Measurements from ENCODE around the gene NUP50.

The NUP50 gene

DNA sequence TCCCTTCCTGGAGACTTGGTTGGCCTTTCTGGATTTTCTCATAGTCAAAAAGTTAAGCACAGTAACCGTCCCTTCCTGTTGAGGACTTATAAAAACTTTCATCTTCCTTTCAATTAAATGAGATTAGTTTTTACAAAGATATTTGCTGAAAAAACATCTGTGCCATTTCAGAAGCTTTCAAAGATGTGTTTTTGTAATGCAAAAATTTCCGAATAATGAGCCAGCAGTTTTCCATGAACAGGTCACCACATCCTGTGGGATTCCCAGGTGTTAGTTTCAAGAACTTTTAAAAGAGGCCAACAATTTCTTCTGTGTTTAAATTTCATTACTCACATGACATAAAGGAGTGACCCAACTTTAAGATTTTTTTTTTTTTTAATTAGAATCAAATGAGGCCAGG, 18.0 kb downstream of the NUP50 start:
- no peak for ATAC-seq (ENCODE audit: low read depth)

DNA sequence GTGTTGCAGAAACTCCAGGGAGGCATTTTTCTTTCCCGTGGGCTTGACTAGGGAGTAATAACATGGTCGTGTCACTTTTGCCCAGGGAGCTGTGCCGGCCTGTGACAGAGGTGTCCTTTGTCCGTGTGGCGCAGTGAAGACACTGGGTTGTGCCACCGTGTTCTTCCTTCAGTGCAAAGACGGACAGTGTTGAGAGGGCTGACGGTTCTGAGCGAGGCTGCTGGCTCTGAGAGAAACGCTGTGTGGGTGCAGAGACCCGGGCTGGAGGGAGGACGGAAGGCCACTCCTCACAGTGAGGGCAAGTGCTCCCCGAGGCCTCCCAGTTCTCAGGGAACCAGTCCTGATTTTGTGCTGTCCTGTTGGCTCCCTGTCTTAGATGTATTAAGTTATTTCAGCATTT, 20.2 kb downstream of the NUP50 start:
- TF ChIP-seq, protein P1, sequence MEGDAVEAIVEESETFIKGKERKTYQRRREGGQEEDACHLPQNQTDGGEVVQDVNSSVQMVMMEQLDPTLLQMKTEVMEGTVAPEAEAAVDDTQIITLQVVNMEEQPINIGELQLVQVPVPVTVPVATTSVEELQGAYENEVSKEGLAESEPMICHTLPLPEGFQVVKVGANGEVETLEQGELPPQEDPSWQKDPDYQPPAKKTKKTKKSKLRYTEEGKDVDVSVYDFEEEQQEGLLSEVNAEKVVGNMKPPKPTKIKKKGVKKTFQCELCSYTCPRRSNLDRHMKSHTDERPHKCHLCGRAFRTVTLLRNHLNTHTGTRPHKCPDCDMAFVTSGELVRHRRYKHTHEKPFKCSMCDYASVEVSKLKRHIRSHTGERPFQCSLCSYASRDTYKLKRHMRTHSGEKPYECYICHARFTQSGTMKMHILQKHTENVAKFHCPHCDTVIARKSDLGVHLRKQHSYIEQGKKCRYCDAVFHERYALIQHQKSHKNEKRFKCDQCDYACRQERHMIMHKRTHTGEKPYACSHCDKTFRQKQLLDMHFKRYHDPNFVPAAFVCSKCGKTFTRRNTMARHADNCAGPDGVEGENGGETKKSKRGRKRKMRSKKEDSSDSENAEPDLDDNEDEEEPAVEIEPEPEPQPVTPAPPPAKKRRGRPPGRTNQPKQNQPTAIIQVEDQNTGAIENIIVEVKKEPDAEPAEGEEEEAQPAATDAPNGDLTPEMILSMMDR (IDR thresholded peaks at IDR 0.05; ENCODE audit: poor library complexity, severe bottlenecking), result no peak
- Histone ChIP-seq H3K36me3 (ENCODE audit: low read depth) (peaks cover 58% of the 10 kb centered on the region), H3K27ac (ENCODE audit: poor library complexity, severe bottlenecking) (no peak overlapping the region), H3K4me3 (ENCODE audit: severe bottlenecking) (no peak overlapping the region), H3K4me1 (ENCODE audit: insufficient read depth, poor library complexity, severe bottlenecking) (no peaks in the 10 kb centered on the region), H3K27me3 (ENCODE audit: insufficient read depth, poor library complexity, severe bottlenecking) (no peaks in the 10 kb centered on the region), H3K9me3 (ENCODE audit: severe bottlenecking) (no peaks in the 10 kb centered on the region)
- DNase-seq (ENCODE audit: low spot score), result no peak
- ATAC-seq (ENCODE audit: low read depth), result no peak

More for the DNA sequence above, 18.0 kb downstream of the NUP50 start:
- peaks cover 80% of the 10 kb centered on the region for H3K36me3 ChIP-seq (ENCODE audit: low read depth)
- no peaks in the 10 kb centered on the region for H3K4me1 ChIP-seq (ENCODE audit: insufficient read depth, poor library complexity, severe bottlenecking)
- no peaks in the 10 kb centered on the region for H3K9me3 ChIP-seq (ENCODE audit: severe bottlenecking)
- no peaks in the 10 kb centered on the region for H3K27me3 ChIP-seq (ENCODE audit: insufficient read depth, poor library complexity, severe bottlenecking)
- no peak overlapping the region for H3K27ac ChIP-seq (ENCODE audit: poor library complexity, severe bottlenecking)
- no peak overlapping the region for H3K4me3 ChIP-seq (ENCODE audit: severe bottlenecking)
- TF ChIP-seq, protein P1 (IDR thresholded peaks at IDR 0.05; ENCODE audit: poor library complexity, severe bottlenecking), result no peak
- no peak for DNase-seq (ENCODE audit: low spot score)

DNA sequence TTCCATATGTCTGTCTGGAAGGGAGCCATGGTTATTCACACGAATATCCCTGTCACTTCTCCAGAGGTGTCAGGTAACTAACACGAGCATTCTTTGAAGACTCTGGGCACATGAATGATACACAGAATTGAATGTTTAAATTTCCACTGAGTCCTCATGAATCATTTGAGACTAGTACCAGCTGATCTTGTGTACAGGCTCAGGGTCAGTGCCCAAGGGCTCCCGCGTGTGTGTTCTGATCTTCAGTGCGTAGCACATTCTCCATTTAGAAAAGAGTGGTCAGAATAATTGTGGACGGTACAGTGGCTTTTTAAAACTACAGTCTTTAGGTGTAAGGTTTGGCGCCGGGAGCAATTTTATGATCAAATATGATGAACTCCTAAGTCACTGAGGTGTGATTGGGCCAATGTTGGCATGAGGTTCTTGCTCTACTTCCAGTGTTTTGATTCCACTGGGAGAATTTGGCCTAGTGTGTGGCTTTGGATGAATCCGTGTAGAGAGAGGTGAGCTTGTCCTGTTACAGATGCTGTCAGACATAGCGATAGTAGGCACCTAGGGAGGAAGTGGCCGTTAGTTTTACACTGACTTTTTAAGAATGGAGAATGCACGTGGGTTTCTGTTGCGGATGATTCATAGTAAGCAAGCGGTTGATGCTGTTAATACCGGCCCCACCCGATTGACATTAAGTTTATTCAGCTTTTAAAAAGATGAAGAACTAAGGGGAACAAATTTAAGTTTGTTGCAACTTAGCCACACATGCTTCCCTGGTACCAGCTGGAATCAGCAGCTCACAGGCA, 22.2 kb downstream of the NUP50 start:
- H3K9me3 ChIP-seq (ENCODE audit: severe bottlenecking), result no peaks in the 10 kb centered on the region
- H3K4me1 ChIP-seq (ENCODE audit: insufficient read depth, poor library complexity, severe bottlenecking), result no peaks in the 10 kb centered on the region
- TF ChIP-seq, protein P1 (IDR thresholded peaks at IDR 0.05; ENCODE audit: poor library complexity, severe bottlenecking), result no peak
- peaks cover 39% of the 10 kb centered on the region for H3K36me3 ChIP-seq (ENCODE audit: low read depth)
- H3K27ac ChIP-seq (ENCODE audit: poor library complexity, severe bottlenecking), result no peak overlapping the region
- H3K27me3 ChIP-seq (ENCODE audit: insufficient read depth, poor library complexity, severe bottlenecking), result no peaks in the 10 kb centered on the region
- ATAC-seq (ENCODE audit: low read depth), result no peak
- no peak overlapping the region for H3K4me3 ChIP-seq (ENCODE audit: severe bottlenecking)
- DNase-seq (ENCODE audit: low spot score), result no peak

DNA sequence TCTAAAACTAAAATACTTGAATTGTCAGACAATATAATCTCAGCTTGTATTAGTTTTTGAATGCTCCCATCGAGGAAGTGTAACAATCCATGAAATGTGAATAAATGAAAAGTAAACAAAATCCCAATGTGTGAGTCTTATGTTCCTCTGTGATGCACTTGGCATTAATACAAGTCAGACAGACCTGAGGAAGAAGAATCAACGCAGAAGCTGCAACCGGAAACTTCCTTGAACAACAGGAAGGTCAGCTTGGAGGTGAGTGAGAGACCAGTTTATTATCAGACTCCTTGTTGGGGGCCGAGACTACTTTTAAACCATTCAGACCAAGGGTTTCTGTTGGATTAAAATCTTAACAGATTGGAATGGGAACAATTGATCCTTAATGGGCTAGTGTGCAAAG, 24.2 kb downstream of the NUP50 start:
- no peaks in the 10 kb centered on the region for H3K9me3 ChIP-seq (ENCODE audit: severe bottlenecking)
- H3K27ac ChIP-seq (ENCODE audit: poor library complexity, severe bottlenecking), result no peak overlapping the region
- H3K27me3 ChIP-seq (ENCODE audit: insufficient read depth, poor library complexity, severe bottlenecking), result no peaks in the 10 kb centered on the region
- no peak overlapping the region for H3K4me3 ChIP-seq (ENCODE audit: severe bottlenecking)
- ATAC-seq (ENCODE audit: low read depth) (no peak), DNase-seq (ENCODE audit: low spot score) (no peak)
- TF ChIP-seq, protein P1 (IDR thresholded peaks at IDR 0.05; ENCODE audit: poor library complexity, severe bottlenecking), result no peak
- H3K4me1 ChIP-seq (ENCODE audit: insufficient read depth, poor library complexity, severe bottlenecking), result no peaks in the 10 kb centered on the region
- H3K36me3 ChIP-seq (ENCODE audit: low read depth), result peaks cover 21% of the 10 kb centered on the region

DNA sequence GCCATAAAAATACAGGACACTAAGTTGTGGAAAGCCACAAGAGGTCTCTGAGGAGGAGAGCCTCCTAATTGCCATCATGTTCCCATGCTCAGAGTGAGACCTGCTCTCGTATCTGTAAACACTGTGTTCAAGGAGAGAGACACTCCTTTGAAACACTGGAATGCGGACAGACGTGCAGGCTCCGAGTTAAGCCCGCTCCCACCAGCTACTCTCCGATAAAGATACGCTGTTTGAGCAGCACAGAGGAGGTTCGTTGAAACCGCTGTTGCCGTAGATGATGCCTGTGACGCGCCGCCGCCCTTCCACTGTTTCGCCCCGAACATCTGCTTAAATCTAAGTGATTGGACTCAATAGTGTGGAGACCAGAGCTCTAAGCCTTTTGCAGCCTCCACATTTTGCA, 25.1 kb downstream of the NUP50 start:
- no peak overlapping the region for H3K27ac ChIP-seq (ENCODE audit: poor library complexity, severe bottlenecking)
- TF ChIP-seq, protein P1 (IDR thresholded peaks at IDR 0.05; ENCODE audit: poor library complexity, severe bottlenecking), result no peak
- H3K27me3 ChIP-seq (ENCODE audit: insufficient read depth, poor library complexity, severe bottlenecking), result no peaks in the 10 kb centered on the region
- no peak overlapping the region for H3K4me3 ChIP-seq (ENCODE audit: severe bottlenecking)
- H3K4me1 ChIP-seq (ENCODE audit: insufficient read depth, poor library complexity, severe bottlenecking), result no peaks in the 10 kb centered on the region
- no peaks in the 10 kb centered on the region for H3K9me3 ChIP-seq (ENCODE audit: severe bottlenecking)
- DNase-seq (ENCODE audit: low spot score) (no peak), ATAC-seq (ENCODE audit: low read depth) (no peak)
- H3K36me3 ChIP-seq (ENCODE audit: low read depth), result peaks cover 13% of the 10 kb centered on the region
